Pancreas (tissue), 10 donors: ENCODE results near the gene PPP1R14B. TPM values are rescaled to one million over a fixed set of nuclear protein-coding genes. Genes with fewer than 3 reads are reported as not detected.

ENCODE experiments used
- ATAC-seq, 4 donors: fragments of 200-7000 bp; cut with Tn5 transposase; one replicate each; pipeline versions ENCODE4 v1.8.0 to v1.9.1; 2020; ENCODE audit warnings: mild to moderate bottlenecking in 4 of 4, moderate library complexity in 4 of 4
- DNase-seq, 6 donors: peaks; one replicate each; pipeline ENCODE4 v3.0.0-alpha.2; 2020
- FAIRE-seq: peaks from 2 replicates; lab custom pipeline; 2012; peaks lifted over from hg19 to GRCh38; lab: Jason Lieb, UNC
- H3K27ac ChIP-seq, 4 donors: fragments of 200-600 bp; sonication (generic); 1 replicate in 3 of 4; 2 replicates in 1 of 4; pipeline versions ENCODE4 v1.5.0 to v1.8.0; 2020
- H3K27me3 ChIP-seq, 4 donors: fragments of 200-600 bp; one replicate each; pipeline ENCODE4 v1.8.0; 2021
- H3K36me3 ChIP-seq, 3 donors: fragments of 200-600 bp; sonication (generic) in 1 of 3; one replicate each; pipeline versions ENCODE4 v1.5.0 to v1.8.0; 2020 to 2021
- H3K4me1 ChIP-seq, 3 donors: fragments of 200-600 bp; one replicate each; pipeline ENCODE4 v1.8.0; 2021
- H3K4me3 ChIP-seq, 4 donors: fragments of 200-600 bp; sonication (generic) in 2 of 4; one replicate each; pipeline versions ENCODE4 v1.5.0 to v1.8.0; 2020 to 2021
- H3K9me3 ChIP-seq, 4 donors: fragments of 200-600 bp; one replicate each; pipeline ENCODE4 v1.8.0; 2021
- CTCF ChIP-seq, 4 donors: fragments of 200-600 bp; sonication (generic) in 3 of 4; IDR thresholded peaks; one replicate each; pipeline versions ENCODE4 v1.5.0 to v1.8.0; 2021; ENCODE audit warnings: antibody characterized with exemption in 4 of 4
- WGBS, 2 donors: extraction: QIAGEN DNeasy Blood & Tissue Kit; methylation state at CpG; one replicate each; pipeline ENCODE4 v1.1.7; 2013; 5-methylcytosine and 5-hydroxymethylcytosine counted together
- intact Hi-C, 3 donors: fragments of 100-400 bp; cut with DNase I; formaldehyde crosslinking; loops; one replicate each; pipeline versions ENCODE4 v1.11.1 to v1.14.2; 2022
- polyA plus RNA-seq, 2 donors: library from polyadenylated mRNA; stranded (reverse); fragments of 200-250 nt; gene quantifications; one replicate each; pipeline ENCODE4 v1.2.3, GENCODE V29; 2013
- total RNA-seq, 6 donors: library from RNA; stranded (reverse); fragmentation: NEBNext Ultra II Directional in 4 of 6; extraction: Animal tissue kit (Norgen Biotek cat#: 25700) in 4 of 6; gene quantifications; one replicate each; pipeline versions ENCODE4 v1.2.1 to v1.2.4, GENCODE V29; 2021 to 2023
- donor health status: healthy with polysubstance abuse.
- donor health status: DM: no; HTN: no; CAD: no; lungs with moderate emphysema.
- donor health status: DM: no; HTN: no; CAD: no.
- donor health status: control.
- donor health status: control.
- donor health status: Bipolar disorder and iron deficiency.
- donor health status: DM: yes; HTN: yes; CAD: no.
- donor health status: DM: no; HTN: no; CAD: no.
- donor health status: DM: no; HTN: no; CAD: no.
- donor health status: DM: yes; HTN: yes; CAD: no.

The PPP1R14B gene
- total and polyA plus RNA-seq, 8 donors, result 81.6 to 180 (median 119) TPM

GRCh38 chr11:64196626-64197025 lies 50.1 kb downstream of the PPP1R14B start:
- FAIRE-seq (no peak), ATAC-seq (no peak), DNase-seq (no peak)
- Histone ChIP-seq H3K4me3 (no peak overlapping the region), H3K27me3 (no peaks in the 10 kb centered on the region), H3K9me3 (no peaks in the 10 kb centered on the region), H3K36me3 (peaks cover 19 to 69% (median 52%) of the 10 kb centered on the region in 3 donors), H3K4me1 (no peaks in the 10 kb centered on the region), H3K27ac (no peak overlapping the region)
- intact Hi-C loops, result no loop called here
- WGBS, 2 donors, result 85 to 90% methylated on average over 9 of the region's 9 CpGs
- TF ChIP-seq CTCF (IDR thresholded peaks at IDR 0.05), result no peak

Other genes with a start within 250 kb of the PPP1R14B start
- gene FLRT1, start 211.0 kb downstream of the PPP1R14B start, total RNA-seq, result under 1 TPM; 0.04 to 0.31 (median 0.15) TPM
- under 1 TPM; 0.27 to 0.87 TPM for gene FLRT1, start 211.0 kb downstream of the PPP1R14B start, polyA plus RNA-seq
- gene MACROD1, start 80.8 kb downstream of the PPP1R14B start, total RNA-seq, result 10 to 100 TPM; 26.0 to 37.8 (median 30.3) TPM
- 100 to 1,000 TPM in 1 of 2 donors, 10 to 100 TPM in 1; 85.1 to 126 TPM for gene MACROD1, start 80.8 kb downstream of the PPP1R14B start, polyA plus RNA-seq
- gene STIP1, start 60.8 kb downstream of the PPP1R14B start, total RNA-seq, result 10 to 100 TPM; 23.7 to 73.0 (median 39.3) TPM
- gene STIP1, start 60.8 kb downstream of the PPP1R14B start, polyA plus RNA-seq, result 10 to 100 TPM; 34.2 to 37.6 TPM
- gene FERMT3, start 40.2 kb downstream of the PPP1R14B start, total RNA-seq, result 10 to 100 TPM in 2 of 6 donors, 1 to 10 TPM in 4; 1.9 to 16.3 (median 6.3) TPM
- gene FERMT3, start 40.2 kb downstream of the PPP1R14B start, polyA plus RNA-seq, result 10 to 100 TPM in 1 of 2 donors, 1 to 10 TPM in 1; 9.7 to 12.6 TPM
- 10 to 100 TPM; 18.6 to 33.1 (median 25.8) TPM for gene TRPT1, start 20.8 kb downstream of the PPP1R14B start, total RNA-seq
- gene TRPT1, start 20.8 kb downstream of the PPP1R14B start, polyA plus RNA-seq, result 10 to 100 TPM; 74.6 to 78.7 TPM
- gene NUDT22, start 20.7 kb downstream of the PPP1R14B start, total RNA-seq, result 10 to 100 TPM; 32.6 to 46.0 (median 38.4) TPM
- gene NUDT22, start 20.7 kb downstream of the PPP1R14B start, polyA plus RNA-seq, result 100 to 1,000 TPM in 1 of 2 donors, 10 to 100 TPM in 1; 69.7 to 115 TPM
- gene DNAJC4, start 16.4 kb downstream of the PPP1R14B start, total RNA-seq, result 10 to 100 TPM; 28.1 to 39.1 (median 33.0) TPM
- gene DNAJC4, start 16.4 kb downstream of the PPP1R14B start, polyA plus RNA-seq, result 100 to 1,000 TPM in 1 of 2 donors, 10 to 100 TPM in 1; 92.9 to 125 TPM
- gene VEGFB, start 12.4 kb downstream of the PPP1R14B start, total RNA-seq, result 10 to 100 TPM; 54.1 to 87.1 (median 62.2) TPM
- 100 to 1,000 TPM in 1 of 2 donors, 10 to 100 TPM in 1; 61.2 to 115 TPM for gene VEGFB, start 12.4 kb downstream of the PPP1R14B start, polyA plus RNA-seq
- 10 to 100 TPM; 37.8 to 64.1 (median 45.6) TPM for gene FKBP2, start 5.8 kb downstream of the PPP1R14B start, total RNA-seq
- gene FKBP2, start 5.8 kb downstream of the PPP1R14B start, polyA plus RNA-seq, result 100 to 1,000 TPM; 307 to 344 TPM
- 10 to 100 TPM in 1 of 6 donors, 1 to 10 TPM in 5; 5.7 to 13.1 (median 6.9) TPM for gene PLCB3, start 4.6 kb upstream of the PPP1R14B start, total RNA-seq
- gene PLCB3, start 4.6 kb upstream of the PPP1R14B start, polyA plus RNA-seq, result 10 to 100 TPM in 1 of 2 donors, 1 to 10 TPM in 1; 6.5 to 11.8 TPM
- 10 to 100 TPM; 21.5 to 28.2 (median 23.6) TPM for gene BAD, start 37.7 kb upstream of the PPP1R14B start, total RNA-seq
- 10 to 100 TPM; 48.6 to 66.3 TPM for gene BAD, start 37.7 kb upstream of the PPP1R14B start, polyA plus RNA-seq
- gene GPR137, start 38.9 kb upstream of the PPP1R14B start, total RNA-seq, result 10 to 100 TPM in 4 of 6 donors, 1 to 10 TPM in 2; 7.1 to 27.9 (median 11.1) TPM
- 10 to 100 TPM; 18.5 to 19.3 TPM for gene GPR137, start 38.9 kb upstream of the PPP1R14B start, polyA plus RNA-seq
- not detected for gene KCNK4, start 44.4 kb upstream of the PPP1R14B start, total RNA-seq
- not detected for gene KCNK4, start 44.4 kb upstream of the PPP1R14B start, polyA plus RNA-seq
- gene CATSPERZ, start 53.4 kb upstream of the PPP1R14B start, total RNA-seq, result under 1 TPM in 1 of 6 donors, not detected in 5; 0.51 TPM
- 1 to 10 TPM in 1 of 2 donors, under 1 TPM in 1; 0.27 to 1.5 TPM for gene CATSPERZ, start 53.4 kb upstream of the PPP1R14B start, polyA plus RNA-seq
- 10 to 100 TPM; 28.0 to 50.7 (median 37.9) TPM for gene ESRRA, start 58.6 kb upstream of the PPP1R14B start, total RNA-seq
- gene ESRRA, start 58.6 kb upstream of the PPP1R14B start, polyA plus RNA-seq, result 10 to 100 TPM; 61.0 to 62.3 TPM
- 10 to 100 TPM; 53.3 to 85.0 (median 65.6) TPM for gene TRMT112, start 70.6 kb upstream of the PPP1R14B start, total RNA-seq
- 100 to 1,000 TPM; 150 to 157 TPM for gene TRMT112, start 70.6 kb upstream of the PPP1R14B start, polyA plus RNA-seq
- gene PRDX5, start 71.2 kb upstream of the PPP1R14B start, total RNA-seq, result 100 to 1,000 TPM in 1 of 6 donors, 10 to 100 TPM in 5; 59.0 to 102 (median 80.6) TPM
- gene PRDX5, start 71.2 kb upstream of the PPP1R14B start, polyA plus RNA-seq, result 100 to 1,000 TPM; 204 to 245 TPM
- 10 to 100 TPM in 1 of 6 donors, 1 to 10 TPM in 5; 3.0 to 11.2 (median 4.7) TPM for gene CCDC88B, start 93.3 kb upstream of the PPP1R14B start, total RNA-seq
- gene CCDC88B, start 93.3 kb upstream of the PPP1R14B start, polyA plus RNA-seq, result 10 to 100 TPM; 31.0 to 50.0 TPM
- 10 to 100 TPM in 2 of 6 donors, 1 to 10 TPM in 4; 7.4 to 16.3 (median 9.0) TPM for gene RPS6KA4, start 112.2 kb upstream of the PPP1R14B start, total RNA-seq
- gene RPS6KA4, start 112.2 kb upstream of the PPP1R14B start, polyA plus RNA-seq, result 10 to 100 TPM; 15.4 to 18.8 TPM